K562 (cell line): Measurements from ENCODE around the gene SYT7. TPM values are rescaled to one million over a fixed set of nuclear protein-coding genes. Genes with fewer than 3 reads are reported as not detected.

Experiments used
- HNRNPLL ChIP-seq: fragments of 200-400 bp; formaldehyde crosslinking; IDR thresholded peaks from 2 replicates; pipeline ENCODE4 v1.6.1; 2017; ENCODE audit warnings: low read length, low read depth, mild to moderate bottlenecking; ENCODE audit not compliant: poor library complexity, severe bottlenecking
- KDM5B ChIP-seq: fragments of 200-600 bp; sonication (generic); IDR thresholded peaks from 2 replicates; pipeline ENCODE4 v1.6.1; 2012; ENCODE audit warnings: low read depth, mild to moderate bottlenecking, moderate library complexity, low read length, control low read depth, inconsistent platforms; ENCODE audit not compliant: insufficient replicate concordance
- ZBTB40 ChIP-seq, 2 experiments: fragments of 450-650 bp in 1 of 2; sonication (generic) in 1 of 2; formaldehyde crosslinking in 1 of 2; IDR thresholded peaks; 2 replicates each; pipeline versions ENCODE4 v1.7.1 to v1.9.0; 2016 to 2022; ENCODE audit warnings: inconsistent platforms in 1 of 2, mild to moderate bottlenecking in 1 of 2, missing genetic modification reagents in 1 of 2
- ZNF830 ChIP-seq: fragments of 250-450 bp; sonication (Bioruptor Pico); IDR thresholded peaks from 2 replicates; pipeline ENCODE4 v1.5.0; 2021; ENCODE audit warnings: mild to moderate bottlenecking
- polyA plus RNA-seq, 8 experiments: library from polyadenylated mRNA; depleted of rRNA in 4 of 8; stranded (reverse) in 5 of 8; unstranded in 3 of 8; fragments of >200 nt; fragmentation: Nextera tagmentation in 2 of 8; fragmentation: Illumina TruSeq in 1 of 8; extraction: Ambion mirVana in 2 of 8; extraction: Trizol in 1 of 8; gene quantifications; 2 replicates each; pipeline versions ENCODE4 v1.2.1 to v1.2.3, GENCODE V29; 2011 to 2014; ENCODE audit warnings: inconsistent platforms in 1 of 8, missing spikeins in 1 of 8
- total RNA-seq, 7 experiments: library from RNA; depleted of rRNA in 6 of 7; stranded (reverse); fragments of >200 nt in 6 of 7; fragmentation: Illumina TruSeq in 2 of 7; extraction: Trizol in 2 of 7; gene quantifications; 2 replicates each; pipeline versions ENCODE4 v1.2.1 to v1.2.3, GENCODE V29; 2011 to 2021; ENCODE audit warnings: low replicate concordance in 1 of 7

The SYT7 gene
- total and polyA plus RNA-seq, 9 of the 15 experiments (the other 6 are each of a cell fraction or from before 2014, with no cell fraction given) = 0.01 to 0.51 (median 0.16) TPM; not detected in 1

- TF ChIP-seq ZBTB40 (IDR thresholded peaks at IDR 0.05) = no peak
- TF ChIP-seq ZBTB40 (CRISPR knock-in tag; IDR thresholded peaks at IDR 0.05) = no peak
- no peak for TF ChIP-seq KDM5B
- TF ChIP-seq HNRNPLL = no peak
- no peak for TF ChIP-seq ZNF830 (CRISPR knock-in tag)
These were observed 90.8 kb downstream of the SYT7 start (continued) for GRCh38 chr11:61489833-61490721.
